MCF 10A (cell line): ENCODE data around the gene TULP4. TPM values are rescaled to one million over a fixed set of nuclear protein-coding genes. Genes with fewer than 3 reads are reported as not detected.
"Not testable (repeated sequence)": the region's sequence is repeated elsewhere in the genome, so short reads cannot be mapped to it uniquely, and the experiment has no call there.

ENCODE experiments used
- BruUV-seq: library from RNA; stranded (reverse); fragments of 400-500 nt; replicated peaks from 2 replicates; lab custom pipeline; 2021; lab: Mats Ljungman, UMichigan
- CTCF ChIA-PET: fragments of 300-600 bp; sonication (Branson Sonifier 250); formaldehyde crosslinking; extraction: SDS; loops from one replicate; lab custom pipeline; 2021; ENCODE audit warnings: antibody characterized with exemption, inconsistent platforms; lab: Yijun Ruan, JAX
- POLR2A ChIA-PET: fragments of 300-600, 350-650 bp; sonication (Branson Sonifier 250); formaldehyde crosslinking; extraction: SDS; loops from one replicate; lab custom pipeline; 2020; ENCODE audit warnings: antibody characterized with exemption, inconsistent platforms; lab: Yijun Ruan, JAX
- DNase-seq: peaks from one replicate; pipeline ENCODE4 v3.0.0-alpha.2; 2018; ENCODE audit not compliant: unreplicated experiment
- H3K27ac Mint-ChIP-seq: one replicate; pipeline ENCODE4 v1.8.0; 2022; ENCODE audit warnings: mild to moderate bottlenecking, low read depth, mixed read lengths; ENCODE audit not compliant: unreplicated experiment
- H3K27me3 Mint-ChIP-seq: one replicate; pipeline ENCODE4 v1.8.0; 2022; ENCODE audit warnings: mixed read lengths; ENCODE audit not compliant: insufficient read depth, unreplicated experiment
- H3K36me3 Mint-ChIP-seq: one replicate; pipeline ENCODE4 v1.8.0; 2022; ENCODE audit warnings: mild to moderate bottlenecking, moderate library complexity, mixed read lengths; ENCODE audit not compliant: insufficient read depth, unreplicated experiment
- H3K4me1 Mint-ChIP-seq: one replicate; pipeline ENCODE4 v1.8.0; 2022; ENCODE audit warnings: mixed read lengths; ENCODE audit not compliant: insufficient read depth, unreplicated experiment
- H3K4me3 Mint-ChIP-seq: one replicate; pipeline ENCODE4 v1.8.0; 2022; ENCODE audit warnings: mild to moderate bottlenecking, moderate library complexity, mixed read lengths; ENCODE audit not compliant: unreplicated experiment
- H3K9me3 Mint-ChIP-seq: one replicate; pipeline ENCODE4 v1.8.0; 2022; ENCODE audit warnings: mixed read lengths; ENCODE audit not compliant: unreplicated experiment
- intact Hi-C: fragments of 100-400 bp; cut with micrococcal nuclease; formaldehyde crosslinking; loops from 2 replicates; pipeline ENCODE4 v1.14.1; 2022
- total RNA-seq: library from RNA; stranded (reverse); gene quantifications from 2 replicates; pipeline ENCODE4 v1.2.3, GENCODE V29; 2022
- TF ChIP-seq, protein P1 (sequence below): fragments of 200-600 bp; IDR thresholded peaks from one replicate; pipeline ENCODE4 v1.8.0; 2022; ENCODE audit warnings: antibody characterized with exemption, mild to moderate bottlenecking; ENCODE audit not compliant: unreplicated experiment

Gene TULP4
- total RNA-seq, 1 experiment from 2014 or later, result 64.2 TPM

DNA sequence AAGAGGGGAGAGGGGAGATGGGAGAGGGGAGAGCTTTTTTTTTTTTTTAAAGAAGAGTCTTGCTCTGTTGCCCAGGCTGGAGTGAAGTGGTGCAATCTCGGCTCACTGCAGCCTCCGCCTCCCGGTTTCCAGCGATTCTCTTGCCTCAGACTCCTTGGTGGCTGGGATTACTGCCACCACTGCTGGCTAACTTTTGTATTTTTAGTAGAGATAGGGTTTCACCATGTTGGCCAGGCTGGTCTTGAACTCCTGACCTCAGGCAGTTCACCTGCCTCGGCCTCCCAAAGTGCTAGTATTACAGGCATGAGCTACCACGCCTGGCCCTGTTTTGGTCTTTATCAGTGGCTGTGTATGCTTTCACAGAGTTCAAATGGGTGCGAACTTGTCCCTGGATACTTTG lies 38.5 kb downstream of the TULP4 start:
- DNase-seq, intact Hi-C loops, H3K9me3 Mint-ChIP-seq, BruUV-seq, H3K4me3 Mint-ChIP-seq, POLR2A ChIA-PET, H3K27ac Mint-ChIP-seq, H3K27me3 Mint-ChIP-seq, H3K36me3 Mint-ChIP-seq: not testable (repeated sequence)
- H3K4me1 Mint-ChIP-seq, result peaks cover 16% of the 10 kb centered on the region
- CTCF ChIA-PET, result interaction anchor here (0.7 kb wide), 1 partner anchor 142 kb away, joined by 4 read pairs; no protein-coding TSS in a partner anchor

DNA sequence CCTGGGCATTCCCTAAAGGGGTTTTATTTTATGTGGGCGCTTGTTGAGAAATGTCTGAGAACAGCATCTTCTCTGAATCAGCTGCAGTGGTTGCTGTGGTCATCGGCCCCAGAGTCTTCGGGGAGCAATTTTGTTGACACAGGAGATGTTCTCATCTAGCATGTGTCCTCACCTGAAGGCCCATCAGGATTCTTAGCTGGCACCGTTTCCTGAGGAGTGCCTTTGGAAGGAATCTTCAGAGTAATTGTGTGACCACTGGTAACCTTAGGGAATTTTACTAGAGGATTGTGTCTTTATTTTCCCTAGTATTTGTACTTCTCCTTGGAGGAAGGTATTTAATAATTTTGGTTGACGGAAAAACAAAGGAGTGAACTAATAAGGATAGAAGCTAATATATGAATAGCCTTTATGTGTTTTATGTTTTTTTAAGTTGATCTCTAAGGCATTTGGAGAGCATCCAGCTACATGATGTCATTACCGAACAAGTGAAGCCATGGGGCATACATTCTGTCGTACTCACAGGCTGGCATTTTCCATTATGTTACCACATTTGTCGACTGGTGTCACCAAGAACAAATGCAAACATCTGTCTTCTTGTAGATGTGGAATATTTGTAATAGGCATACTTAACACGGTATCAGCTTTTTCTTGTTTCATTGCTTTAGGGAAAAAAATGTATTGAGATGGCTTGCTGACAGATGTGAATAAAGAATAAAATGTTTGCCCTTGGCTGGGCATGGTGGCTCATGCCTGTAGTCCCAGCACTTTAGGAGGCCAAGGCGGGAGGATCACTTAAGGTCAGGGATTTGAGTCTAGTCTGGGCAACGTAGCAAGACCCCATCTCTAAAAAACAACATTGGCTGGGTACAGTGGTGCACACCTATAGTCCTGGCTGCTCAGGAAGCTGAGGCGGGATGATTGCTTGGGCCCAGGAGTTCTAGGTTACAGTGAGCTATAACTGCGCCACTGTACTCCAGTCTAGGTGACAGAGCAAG lies 41.9 kb downstream of the TULP4 start:
- CTCF ChIA-PET, result interaction anchor here (0.6 to 0.7 kb wide), 3 partner anchors 21 to 64 kb away, joined by 3 to 4 read pairs (median 3); no protein-coding TSS in a partner anchor
- intact Hi-C loops, result no loop called here
- peaks cover 7% of the 10 kb centered on the region for H3K36me3 Mint-ChIP-seq

DNA sequence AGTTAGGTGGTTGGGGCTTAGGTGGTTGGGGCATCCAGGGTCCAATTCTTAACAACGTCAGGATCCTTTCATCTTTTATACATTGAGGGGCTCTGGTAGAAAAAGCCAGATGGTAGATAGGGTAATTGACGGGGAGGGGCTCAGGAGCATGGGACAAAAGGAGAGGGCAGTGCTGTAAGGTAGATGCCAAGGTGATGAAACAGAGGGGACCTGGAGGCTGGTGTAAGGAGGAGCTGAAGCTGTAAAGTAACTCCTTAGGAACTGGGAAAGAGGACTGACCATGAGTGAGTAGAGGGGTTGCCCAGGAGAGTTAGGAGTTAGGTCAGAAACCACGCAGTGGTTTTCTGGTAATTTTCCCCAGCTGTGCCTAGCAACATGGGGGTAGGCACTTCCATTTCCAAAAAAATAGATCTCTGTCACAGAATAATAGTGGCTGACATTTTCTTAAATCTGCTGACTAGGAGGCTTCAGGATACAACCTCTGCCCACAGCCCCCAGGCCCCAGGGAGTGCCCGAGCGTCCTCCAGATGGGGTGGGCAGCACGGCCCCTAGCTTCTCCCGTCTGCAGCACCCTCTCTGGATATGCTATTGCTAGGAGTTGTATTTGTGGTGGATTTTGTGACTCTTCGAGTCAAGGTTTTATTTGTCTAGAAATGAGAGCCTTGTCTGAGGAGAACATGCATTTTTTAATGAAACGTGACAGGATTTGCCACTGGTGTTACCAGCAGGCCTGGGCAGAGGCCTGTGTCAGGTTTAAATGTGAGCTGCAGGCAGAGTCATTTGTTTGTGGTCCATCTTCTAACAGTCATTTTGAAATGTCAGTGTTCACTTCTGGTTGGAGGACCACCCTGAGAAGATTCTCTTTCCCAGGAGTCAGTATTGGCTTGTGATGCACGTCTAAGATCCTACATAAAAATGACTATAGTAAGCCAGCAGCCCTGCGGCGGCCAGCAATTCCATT lies 44.6 kb downstream of the TULP4 start:
- H3K27ac Mint-ChIP-seq, result no peak overlapping the region
- CTCF ChIA-PET, result interaction anchor here (0.6 kb wide), 1 partner anchor 104 kb away, joined by 3 read pairs; no protein-coding TSS in a partner anchor
- no TSS peak for BruUV-seq

More for the DNA sequence above, 41.9 kb downstream of the TULP4 start:
- POLR2A ChIA-PET, result interaction anchor here (0.7 to 1.8 kb wide), 6 partner anchors 12 to 121 kb away, joined by 3 to 6 read pairs (median 4); no protein-coding TSS in a partner anchor
- peaks cover 37% of the 10 kb centered on the region for H3K4me1 Mint-ChIP-seq
- no peaks in the 10 kb centered on the region for H3K27me3 Mint-ChIP-seq
- TF ChIP-seq, protein P1, sequence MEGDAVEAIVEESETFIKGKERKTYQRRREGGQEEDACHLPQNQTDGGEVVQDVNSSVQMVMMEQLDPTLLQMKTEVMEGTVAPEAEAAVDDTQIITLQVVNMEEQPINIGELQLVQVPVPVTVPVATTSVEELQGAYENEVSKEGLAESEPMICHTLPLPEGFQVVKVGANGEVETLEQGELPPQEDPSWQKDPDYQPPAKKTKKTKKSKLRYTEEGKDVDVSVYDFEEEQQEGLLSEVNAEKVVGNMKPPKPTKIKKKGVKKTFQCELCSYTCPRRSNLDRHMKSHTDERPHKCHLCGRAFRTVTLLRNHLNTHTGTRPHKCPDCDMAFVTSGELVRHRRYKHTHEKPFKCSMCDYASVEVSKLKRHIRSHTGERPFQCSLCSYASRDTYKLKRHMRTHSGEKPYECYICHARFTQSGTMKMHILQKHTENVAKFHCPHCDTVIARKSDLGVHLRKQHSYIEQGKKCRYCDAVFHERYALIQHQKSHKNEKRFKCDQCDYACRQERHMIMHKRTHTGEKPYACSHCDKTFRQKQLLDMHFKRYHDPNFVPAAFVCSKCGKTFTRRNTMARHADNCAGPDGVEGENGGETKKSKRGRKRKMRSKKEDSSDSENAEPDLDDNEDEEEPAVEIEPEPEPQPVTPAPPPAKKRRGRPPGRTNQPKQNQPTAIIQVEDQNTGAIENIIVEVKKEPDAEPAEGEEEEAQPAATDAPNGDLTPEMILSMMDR, result no peak
- no peaks in the 10 kb centered on the region for H3K9me3 Mint-ChIP-seq
- peak; percentile 65 for DNase-seq
- H3K27ac Mint-ChIP-seq, result no peak overlapping the region
- BruUV-seq, result no TSS peak
- no peak overlapping the region for H3K4me3 Mint-ChIP-seq

More for the DNA sequence above, 44.6 kb downstream of the TULP4 start:
- DNase-seq, result no peak
- H3K36me3 Mint-ChIP-seq, result peaks cover 7% of the 10 kb centered on the region
- H3K27me3 Mint-ChIP-seq, result no peaks in the 10 kb centered on the region
- POLR2A ChIA-PET, result interaction anchor here (0.7 to 1.1 kb wide), 2 partner anchors 55 to 215 kb away, joined by 4 read pairs; no protein-coding TSS in a partner anchor
- intact Hi-C loops, result no loop called here
- peaks cover 39% of the 10 kb centered on the region for H3K4me1 Mint-ChIP-seq
- TF ChIP-seq, protein P1, result no peak
- H3K9me3 Mint-ChIP-seq, result no peaks in the 10 kb centered on the region
- H3K4me3 Mint-ChIP-seq, result no peak overlapping the region
